Heart left ventricle (tissue), 13 donors: ENCODE data around the gene R3HDM2.

Experiments
- POLR2A ChIP-seq, 2 donors: fragments of 450-650 bp; IDR thresholded peaks; one replicate each; pipeline ENCODE4 v1.6.1; 2017; ENCODE audit warnings: antibody characterized with exemption in 2 of 2, mild to moderate bottlenecking in 2 of 2, moderate library complexity in 2 of 2
- TF ChIP-seq, protein P1 (sequence below), 12 donors: fragments of 200-600 bp; sonication (generic) in 4 of 12; IDR thresholded peaks; one replicate each; pipeline versions ENCODE4 v1.5.0 to v1.8.0; 2018 to 2022; ENCODE audit warnings: antibody characterized with exemption in 12 of 12, mild to moderate bottlenecking in 5 of 12
- donor health status: ischemic (EF 13 %, LVEDD 7.1; RV severe dilation, severe dysfunction).
- donor health status: DM: no; HTN: yes; CAD: no.
- donor health status: DM: no; HTN: no; CAD: no.
- donor health status: ischemic (EF 25% LVEDD 6.9; RV normal size, moderate dysfunction).
- donor health status: ischemic (EF 25% LVEDD 5.7; RV mildly dilated, moderate dysfunction).
- donor health status: ischemic (EF 35%, LVEDD 5.7; RV mildly dilated, moderate dysfunction).
- donor health status: nonischemic (EF 11% LVEDD 7.7; RV severe dilation, severe dysfunction).
- donor health status: DM: yes; HTN: yes; CAD: no.
- donor health status: PGD.
- donor health status: ischemic (EF 29% LVEDD 5.4; RV normal size, mild dysfunction).
- donor health status: nonischemic (EF 23%, LVEDD 6.1; RV moderate dilation, normal function).

DNA sequence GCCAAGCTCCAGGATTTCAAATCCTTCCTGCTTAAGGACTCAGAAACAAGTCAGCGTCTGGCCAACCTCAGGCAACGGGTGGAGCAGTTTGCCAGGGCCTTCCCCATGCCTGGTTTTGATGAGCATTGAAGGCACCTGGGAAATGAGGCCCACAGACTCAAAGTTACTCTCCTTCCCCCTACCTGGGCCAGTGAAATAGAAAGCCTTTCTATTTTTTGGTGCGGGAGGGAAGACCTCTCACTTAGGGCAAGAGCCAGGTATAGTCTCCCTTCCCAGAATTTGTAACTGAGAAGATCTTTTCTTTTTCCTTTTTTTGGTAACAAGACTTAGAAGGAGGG is 196.6 kb downstream of the R3HDM2 start:
- TF ChIP-seq, protein P1, sequence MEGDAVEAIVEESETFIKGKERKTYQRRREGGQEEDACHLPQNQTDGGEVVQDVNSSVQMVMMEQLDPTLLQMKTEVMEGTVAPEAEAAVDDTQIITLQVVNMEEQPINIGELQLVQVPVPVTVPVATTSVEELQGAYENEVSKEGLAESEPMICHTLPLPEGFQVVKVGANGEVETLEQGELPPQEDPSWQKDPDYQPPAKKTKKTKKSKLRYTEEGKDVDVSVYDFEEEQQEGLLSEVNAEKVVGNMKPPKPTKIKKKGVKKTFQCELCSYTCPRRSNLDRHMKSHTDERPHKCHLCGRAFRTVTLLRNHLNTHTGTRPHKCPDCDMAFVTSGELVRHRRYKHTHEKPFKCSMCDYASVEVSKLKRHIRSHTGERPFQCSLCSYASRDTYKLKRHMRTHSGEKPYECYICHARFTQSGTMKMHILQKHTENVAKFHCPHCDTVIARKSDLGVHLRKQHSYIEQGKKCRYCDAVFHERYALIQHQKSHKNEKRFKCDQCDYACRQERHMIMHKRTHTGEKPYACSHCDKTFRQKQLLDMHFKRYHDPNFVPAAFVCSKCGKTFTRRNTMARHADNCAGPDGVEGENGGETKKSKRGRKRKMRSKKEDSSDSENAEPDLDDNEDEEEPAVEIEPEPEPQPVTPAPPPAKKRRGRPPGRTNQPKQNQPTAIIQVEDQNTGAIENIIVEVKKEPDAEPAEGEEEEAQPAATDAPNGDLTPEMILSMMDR (IDR thresholded peaks at IDR 0.05), result no peak
- no peak for TF ChIP-seq POLR2A (IDR thresholded peaks at IDR 0.05)
